HPDE6-E6E7 (cell line): ENCODE data around the gene METTL25B.
A peak's percentile ranks its signal among the peaks of the same experiment; 100 is the strongest.
"Not testable (repeated sequence)": the region's sequence is repeated elsewhere in the genome, so short reads cannot be mapped to it uniquely, and the experiment has no call there.

ENCODE experiments used
- DNase-seq: peaks from one replicate; pipeline ENCODE4 v3.0.0; 2011; ENCODE audit warnings: missing footprints; ENCODE audit errors: extremely low spot score

METTL25B gene

DNA sequence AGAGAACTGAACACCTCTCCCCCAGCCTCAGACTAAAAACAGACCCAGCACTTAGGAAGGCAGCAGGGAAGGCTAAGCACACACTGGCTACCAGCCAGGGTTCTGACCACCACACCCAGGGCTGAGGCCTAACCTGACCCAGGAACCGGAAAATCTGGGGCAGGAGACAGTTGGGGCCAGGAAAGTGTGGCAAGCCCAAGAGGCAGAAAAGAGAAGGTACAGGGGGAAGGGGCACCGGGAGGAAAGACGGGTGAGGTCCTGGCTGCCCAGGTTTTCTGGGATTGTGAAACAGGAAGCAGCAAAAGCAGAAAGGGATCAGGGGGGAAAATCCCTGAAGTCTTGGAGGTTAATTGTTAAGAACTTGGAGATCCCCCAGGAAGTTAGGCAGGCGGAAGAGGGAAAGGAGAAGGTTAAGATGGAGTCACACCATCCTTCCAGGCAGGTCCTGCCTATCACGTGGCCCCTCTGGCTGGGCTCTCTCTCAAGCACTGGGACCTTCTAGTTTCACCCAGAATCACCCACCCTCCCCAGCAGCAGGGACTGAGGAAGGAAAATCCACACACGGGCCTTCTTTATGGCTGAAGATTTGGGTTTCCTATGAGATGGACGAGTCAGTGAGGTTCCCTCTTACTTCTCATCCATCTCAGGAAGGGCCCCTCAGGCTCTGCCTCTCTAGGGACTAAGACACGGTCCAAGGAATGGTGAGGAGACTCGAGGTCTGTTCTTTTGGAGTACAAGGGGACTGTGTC lies 20.6 kb downstream of the METTL25B start:
- DNase-seq, result no peak

DNA sequence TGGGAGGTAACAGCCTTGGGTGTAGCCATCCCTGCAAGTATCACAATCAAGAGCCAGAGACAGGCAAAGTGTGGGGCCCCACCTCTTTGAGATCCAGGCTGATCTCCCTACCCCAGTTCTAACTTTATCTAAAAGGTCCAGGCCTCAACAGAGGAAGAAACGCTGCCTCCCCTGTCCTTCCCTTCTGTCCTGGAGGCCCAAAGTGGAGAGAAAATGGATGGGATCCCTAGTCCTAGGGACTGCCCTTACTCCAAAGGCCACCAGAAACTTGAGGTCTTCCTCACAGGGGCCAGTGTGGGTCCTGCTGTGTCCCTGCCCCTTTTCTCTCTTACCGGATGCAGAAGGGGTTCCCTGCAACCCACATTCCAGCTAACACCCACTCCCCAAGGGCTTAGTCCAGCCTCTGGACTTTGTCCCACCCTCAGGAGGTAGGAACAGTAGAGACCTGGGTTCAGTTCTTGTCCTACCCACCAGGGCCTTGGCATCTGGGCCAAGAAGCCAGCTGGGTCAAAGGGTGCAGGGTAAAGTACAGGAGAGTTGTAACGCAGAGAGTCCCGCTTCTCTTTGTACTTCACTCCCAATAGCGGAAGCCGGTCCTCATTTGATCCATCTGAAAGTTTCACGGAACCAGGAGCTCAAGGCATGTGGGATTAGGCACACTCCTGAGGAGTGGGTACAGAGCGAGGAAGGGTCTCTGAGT lies 21.3 kb downstream of the METTL25B start:
- no peak for DNase-seq

DNA sequence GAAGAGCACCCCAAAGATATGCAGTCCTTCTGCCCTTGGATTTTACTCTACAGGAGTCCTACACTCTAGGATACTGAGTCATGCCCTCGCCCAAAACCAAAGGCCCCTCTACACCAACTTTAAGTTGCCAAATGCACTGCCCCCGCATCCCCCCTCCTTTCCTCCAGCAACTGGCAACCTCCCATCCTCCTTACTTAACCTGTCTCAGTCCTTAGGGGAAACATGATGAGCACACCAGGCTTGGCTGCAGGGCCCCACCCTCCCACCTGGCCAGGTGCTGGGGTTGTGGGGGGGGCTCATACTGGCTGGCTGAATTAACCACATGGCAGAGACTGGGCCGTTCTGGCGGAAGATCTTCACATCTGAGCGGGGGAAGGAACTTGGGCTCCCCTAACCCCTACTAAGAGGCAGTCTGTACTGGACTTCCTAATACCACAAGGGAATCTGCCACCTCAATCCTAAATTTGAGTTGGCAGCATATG lies 22.0 kb downstream of the METTL25B start:
- DNase-seq, result no peak

DNA sequence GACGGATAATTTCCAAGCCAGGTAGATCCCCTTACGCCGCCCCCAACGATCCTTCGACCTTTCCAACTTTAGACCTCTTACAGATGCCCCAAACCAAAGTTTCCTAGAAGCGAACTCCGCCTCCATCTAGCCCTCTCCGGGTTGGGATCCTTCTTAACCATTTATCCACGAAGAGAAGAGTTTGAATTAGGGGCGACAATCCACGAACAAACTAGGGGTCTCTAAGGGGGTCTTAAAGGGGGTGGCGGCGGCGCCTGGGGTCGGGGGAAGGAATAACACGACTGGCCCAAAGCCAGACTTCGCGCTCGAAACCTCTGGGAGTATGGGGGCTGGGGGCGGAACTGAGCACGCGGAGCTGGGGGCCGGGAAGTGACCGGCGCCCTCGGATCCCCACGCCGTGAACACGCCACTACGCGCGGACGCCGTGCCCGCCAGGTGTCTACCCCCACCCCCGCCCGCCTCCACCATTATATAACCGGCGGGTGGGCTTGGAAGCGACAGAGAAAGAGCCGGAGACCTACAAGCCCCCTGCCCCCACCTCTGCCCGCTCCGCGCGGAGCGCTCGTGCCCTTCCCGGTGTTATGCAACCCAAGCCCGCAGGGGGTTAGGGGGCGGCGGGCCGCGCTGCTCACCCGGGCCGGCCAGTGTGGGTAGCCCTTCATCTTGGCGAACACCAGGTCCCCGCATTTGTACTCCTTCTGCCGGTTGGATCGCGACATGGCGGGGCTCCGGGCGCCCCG lies 22.6 kb downstream of the METTL25B start:
- no peak for DNase-seq

DNA sequence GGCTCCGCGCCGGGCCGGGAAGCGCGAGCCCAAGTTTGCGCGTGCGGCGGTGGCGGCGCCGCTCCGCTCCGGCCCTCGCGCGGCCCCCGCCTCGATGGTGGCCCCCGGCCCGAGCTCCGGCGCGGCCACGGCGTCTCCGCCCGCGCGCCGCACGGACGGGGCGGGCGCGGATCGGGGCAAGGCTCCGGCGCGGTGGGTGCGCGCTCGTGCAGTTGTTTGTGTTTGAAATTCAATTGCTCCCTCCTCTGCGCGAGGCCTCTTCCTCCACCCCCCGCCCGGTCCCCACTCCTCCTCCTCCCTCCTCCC lies 23.1 kb downstream of the METTL25B start, which contains the start of gene HDGF:
TSS of gene HDGF (minus strand) at position 225 of the 306 bp plus-strand sequence. CDS start 246 bp downstream, outside the sequence.
- no peak for DNase-seq

DNA sequence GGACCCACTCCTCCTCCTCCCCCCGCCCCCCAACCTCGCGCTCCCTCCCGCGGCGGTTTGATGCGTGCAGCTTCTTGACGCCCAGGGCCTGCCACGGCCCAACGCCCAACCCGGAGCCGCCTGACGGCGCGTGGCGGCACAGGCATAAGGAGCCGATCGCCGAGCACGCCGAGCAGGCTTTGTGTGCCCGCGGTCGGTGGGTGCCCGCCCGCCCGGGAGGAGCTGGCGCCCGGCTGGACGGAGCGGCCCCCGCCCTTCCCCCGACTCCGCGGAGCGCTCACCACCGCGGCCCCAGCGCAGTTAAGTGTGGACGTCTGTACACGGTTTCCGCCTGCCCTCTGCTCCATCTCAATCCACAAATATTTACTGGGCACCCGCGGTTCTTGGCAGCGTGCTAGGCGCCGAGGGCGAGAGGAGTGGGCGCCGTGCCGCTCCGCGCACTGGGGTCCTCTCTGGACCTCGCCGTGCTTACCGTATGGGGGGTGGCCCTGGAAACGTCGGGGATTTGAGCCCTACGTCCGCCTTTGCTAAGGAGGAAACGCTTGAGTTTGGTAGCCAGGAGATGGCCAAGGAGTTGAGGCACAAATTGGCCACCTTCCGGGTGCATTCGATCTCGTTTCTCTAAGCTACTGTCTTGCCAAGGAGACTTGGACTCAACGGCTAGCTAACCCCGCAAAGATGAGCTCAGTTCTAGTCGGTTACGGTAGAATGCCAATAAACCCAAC lies 23.6 kb downstream of the METTL25B start:
- DNase-seq, result peak; percentile 86

DNA sequence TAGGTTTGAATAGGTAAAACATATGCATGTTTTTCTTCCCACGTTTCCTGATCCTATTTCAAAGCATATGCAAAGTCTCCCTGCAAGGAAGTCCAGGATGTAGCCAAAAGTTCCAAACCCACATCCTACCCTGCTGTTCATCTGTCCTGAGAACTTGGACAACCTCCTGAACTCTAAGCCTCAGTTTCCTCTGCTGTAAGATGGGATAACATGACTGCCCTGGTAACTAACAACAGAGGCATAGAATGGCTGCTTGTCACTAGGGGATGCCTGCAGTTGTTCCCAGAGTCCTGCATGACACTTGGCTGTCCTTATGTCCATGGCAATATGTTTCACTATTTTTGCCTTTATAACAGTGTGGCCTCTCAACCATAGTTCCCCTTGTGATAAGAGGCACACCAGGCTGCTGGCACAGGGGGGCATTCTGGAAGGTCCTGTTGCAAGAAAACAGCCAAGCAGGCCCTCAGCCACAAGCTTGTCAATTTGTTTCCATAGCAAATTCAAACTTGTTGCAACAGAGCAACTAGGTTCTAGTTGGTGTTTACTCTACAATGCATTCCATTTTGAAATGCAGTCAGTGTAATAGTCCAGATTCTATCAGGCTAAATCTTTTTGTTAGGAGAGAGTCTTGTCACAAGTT lies 24.7 kb downstream of the METTL25B start:
- DNase-seq, result no peak

DNA sequence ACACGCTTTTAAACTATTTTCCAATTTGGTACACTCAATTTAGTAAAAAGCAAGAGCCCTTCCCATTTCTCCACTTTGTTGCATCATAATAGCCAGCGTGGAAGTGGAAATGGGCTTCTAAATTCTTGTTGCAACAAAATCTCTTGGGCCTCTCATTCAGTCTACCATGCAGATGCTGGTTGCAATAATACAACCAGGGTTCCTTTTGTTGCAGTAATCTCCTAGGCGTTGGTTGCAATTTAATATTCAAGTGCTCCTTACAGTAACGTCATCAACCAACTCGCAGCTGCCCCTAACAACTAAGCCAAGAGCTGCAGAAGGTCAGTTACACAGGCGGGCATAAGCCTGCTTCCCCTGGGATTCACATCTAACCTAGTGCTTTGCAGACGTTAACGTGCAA lies 25.9 kb downstream of the METTL25B start:
- no peak for DNase-seq

DNA sequence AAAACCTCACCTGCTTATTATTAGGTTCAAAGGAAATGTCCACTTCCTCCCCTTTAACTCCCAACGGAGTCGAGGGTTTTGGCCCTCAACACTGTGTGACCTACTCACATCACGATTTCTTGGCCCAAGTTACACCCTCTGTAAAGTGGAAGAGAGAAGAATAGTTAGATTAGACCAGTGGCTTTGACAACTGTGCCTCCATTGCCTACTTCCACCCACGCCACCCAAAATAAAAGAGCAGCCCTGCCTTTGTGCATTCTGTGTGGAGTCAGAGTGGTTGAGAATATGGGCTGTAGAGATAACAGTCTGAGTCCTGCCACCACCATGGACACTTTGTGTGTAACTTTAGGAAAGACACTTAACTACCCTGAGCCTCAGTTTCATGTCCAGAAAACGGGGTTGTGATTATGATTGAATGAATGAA lies 27.3 kb downstream of the METTL25B start:
- DNase-seq, result no peak

DNA sequence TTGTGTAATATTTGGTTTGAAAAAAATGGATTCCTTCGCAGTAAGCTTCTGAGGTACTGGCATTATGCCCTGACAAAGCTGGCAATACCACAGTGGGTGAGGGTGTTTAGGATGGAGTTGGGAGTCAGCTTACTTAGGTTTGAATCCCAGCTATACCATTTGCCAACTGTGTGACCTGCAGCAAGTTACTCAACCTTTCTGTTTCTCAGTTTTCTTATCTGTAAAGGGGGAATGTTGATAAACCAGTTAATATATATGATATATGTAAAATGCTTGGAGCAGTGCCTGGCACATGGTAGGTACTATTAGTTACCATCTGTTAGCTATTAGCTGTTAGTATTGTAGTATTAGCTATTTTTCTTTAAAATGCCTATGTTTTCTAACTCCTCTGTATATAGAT lies 28.1 kb downstream of the METTL25B start:
- DNase-seq, result no peak

DNA sequence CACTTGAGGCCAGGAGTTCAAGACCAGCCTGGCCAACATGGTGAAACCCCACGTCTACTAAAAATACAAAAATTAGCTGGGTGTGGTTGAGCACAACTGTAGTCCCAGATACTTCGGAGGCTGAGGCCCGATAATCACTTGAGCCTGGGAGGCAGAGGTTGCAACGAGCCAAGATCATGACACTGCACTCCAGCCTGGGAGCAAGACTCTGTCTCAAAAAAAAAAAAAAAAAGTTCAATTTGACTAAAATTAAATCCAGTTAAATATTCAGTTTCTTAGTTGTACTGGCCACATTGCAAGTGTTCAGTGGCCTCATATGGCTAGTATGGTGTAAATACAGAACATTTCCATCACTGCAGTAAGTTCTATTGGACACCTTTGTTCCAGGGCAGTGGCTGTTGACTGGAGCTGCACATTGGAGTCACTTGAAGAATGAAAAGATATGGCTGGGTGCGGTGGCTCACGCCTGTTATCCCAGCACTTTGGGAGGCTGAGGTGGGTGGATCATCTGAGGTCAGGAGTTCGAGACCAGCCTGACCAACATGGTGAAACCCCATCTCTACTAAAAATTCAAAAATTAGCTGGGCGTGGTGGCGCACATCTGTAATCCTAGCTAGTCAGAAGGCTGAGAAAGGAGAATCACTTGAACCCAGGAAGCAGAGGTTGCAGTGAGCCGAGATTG lies 29.4 kb downstream of the METTL25B start:
- DNase-seq, result not testable (repeated sequence)

DNA sequence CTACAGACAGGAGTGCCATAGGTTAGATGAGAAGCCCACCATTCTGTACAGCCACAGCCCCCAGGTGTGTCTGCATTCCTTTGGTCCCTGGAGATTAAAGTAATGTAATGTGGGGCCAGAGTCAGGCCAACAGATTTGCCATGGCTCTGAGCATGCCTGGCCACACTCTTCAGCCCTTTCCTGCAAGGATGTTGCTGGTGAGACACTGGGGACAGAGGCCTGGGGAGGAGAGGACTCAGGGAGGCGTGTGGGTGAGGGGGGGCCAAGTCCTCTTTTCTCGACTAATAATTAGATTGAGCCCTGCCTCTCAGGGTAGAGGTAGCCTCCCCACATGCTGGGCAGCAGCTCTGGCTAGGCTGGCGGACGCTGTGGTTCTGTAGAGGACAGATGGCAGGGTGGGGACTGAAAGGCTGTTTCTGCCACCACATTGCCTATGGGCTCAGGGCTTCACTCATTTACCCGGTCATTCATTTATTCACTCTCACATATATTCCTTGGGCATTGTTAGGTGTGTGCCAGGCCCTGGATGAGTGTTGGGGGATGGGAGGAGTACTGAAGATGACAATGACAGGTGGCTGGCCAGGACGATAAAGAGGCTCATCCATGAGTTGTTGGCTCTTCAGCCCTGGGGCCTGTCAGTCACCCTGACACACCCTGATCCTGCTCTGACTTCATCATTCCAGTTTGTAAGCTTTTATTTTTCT lies 32.0 kb downstream of the METTL25B start:
- no peak for DNase-seq

DNA sequence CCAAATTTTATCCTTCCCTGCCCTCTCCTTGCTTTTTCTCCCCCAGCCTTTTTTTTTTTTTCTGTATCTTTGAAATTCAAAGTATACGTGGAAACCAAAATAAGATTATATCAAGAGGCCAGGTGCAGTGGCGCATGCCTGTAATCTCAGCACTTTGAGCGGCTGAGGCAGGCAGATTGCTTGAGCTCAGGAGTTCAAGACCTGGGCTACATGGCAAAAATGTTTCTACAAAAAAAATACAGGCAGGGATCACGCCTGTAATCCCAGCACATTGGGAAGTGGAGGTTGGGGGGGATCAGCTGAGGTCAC lies 32.5 kb downstream of the METTL25B start:
- no peak for DNase-seq

DNA sequence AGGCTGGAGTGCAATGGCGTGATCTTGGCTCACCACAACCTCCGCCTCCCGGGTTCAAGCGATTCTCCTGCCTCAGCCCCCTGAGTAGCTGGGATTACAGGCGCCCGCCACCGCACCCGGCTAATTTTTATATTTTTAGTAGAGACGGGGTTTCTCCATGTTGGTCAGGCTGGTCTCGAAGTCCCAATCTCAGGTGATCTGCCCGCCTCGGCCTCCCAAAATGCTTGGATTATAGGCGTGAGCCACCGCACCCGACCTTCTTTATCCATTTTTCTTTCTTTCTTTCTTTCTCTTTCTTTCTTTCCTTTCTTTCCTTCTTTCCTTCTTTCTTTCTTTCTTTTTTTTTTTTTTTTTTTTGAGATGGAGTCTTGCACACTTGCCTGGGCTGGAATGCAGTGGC lies 36.9 kb downstream of the METTL25B start:
- not testable (repeated sequence) for DNase-seq

DNA sequence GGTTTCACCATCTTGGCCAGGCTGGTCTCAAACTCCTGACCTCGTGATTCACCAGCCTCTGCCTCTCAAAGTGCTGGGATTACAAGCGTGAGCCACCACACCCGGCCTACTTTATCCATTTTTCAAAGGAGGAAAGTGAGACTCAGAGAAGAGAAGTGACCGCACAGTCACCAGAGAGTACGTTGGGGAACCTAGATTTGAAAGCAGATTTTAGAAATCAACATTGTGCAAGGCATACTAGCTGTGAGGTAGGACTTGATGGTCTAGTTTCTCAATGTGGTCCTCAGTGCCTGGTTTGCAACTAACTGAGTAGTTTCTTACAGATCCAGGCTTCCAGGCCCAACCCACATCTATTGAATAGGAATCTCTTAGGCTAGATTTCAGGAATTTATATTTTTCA lies 37.4 kb downstream of the METTL25B start:
- no peak for DNase-seq

DNA sequence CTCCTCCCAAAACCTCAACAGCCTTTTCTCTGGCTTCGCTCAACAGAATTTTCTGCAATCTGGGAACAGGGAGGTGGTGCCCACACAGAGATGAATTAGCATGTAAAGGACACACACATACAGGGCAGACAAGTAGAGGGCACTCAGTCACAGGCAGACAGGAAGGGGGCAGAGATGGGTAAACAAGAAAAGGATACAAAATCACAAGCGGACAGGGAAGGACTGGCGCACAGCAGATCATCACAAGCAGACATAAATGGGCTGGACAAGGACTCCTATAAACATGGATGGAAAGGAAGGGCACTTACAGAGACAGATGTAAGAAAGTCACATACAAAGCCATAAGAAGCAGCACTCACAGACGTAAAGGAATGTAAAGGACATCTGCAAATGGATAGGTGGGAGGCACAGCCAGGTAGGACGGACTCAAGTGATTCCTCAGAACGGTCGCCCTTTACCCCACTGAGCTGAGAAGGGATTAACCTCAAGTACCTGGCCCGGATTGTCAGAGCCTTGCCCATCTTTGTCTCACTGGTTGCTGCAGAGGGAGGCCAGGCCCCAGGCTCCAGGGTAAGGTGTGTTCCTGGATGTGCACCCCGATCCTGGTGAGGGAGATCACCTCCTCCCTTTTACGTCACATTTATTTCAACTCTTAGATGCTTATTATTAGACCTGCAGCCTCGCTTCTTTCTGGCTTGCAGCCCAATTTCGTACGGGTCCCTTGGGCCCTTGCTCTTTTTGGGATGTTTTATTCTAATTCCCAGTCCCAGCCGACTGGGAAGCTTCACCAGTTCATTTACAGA lies 38.2 kb downstream of the METTL25B start:
- no peak for DNase-seq

DNA sequence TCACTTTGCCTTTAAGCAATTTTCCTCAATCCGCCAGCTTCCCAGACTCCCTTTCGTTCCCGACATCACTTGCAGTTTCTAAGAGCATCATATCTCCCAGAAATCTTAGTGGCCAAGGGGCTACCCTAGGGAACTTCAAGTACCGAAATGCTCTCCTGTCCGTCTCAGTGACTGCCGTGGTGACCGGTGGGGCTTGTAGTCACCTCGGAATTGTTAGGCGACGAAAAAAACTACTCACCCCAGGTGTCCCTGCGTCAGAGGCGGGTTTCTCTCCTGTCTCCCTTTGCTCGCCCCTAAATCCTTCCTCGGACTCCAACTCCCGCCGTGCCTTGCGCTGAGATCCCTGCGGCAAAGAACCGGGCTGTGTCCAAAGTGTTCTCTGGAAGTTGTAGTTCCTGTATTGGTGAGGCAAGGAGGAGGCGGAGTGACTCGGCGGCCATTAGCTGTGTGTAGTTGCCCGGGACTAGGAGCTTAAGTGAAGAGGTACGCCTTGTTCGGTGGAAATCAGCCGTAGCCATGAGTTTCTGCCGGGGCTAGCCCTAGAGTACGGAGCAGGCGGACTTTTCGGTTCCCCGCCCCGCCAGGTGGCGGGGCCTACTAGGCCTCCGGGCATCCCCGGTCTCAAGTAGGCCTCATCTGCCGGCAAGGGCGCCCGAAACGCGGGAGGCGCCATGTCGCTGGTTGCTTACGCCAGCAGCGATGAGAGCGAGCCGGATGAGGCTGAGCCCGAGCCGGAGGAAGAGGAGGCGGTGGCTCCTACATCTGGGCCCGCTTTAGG lies 39.0 kb downstream of the METTL25B start, which contains the start of gene PRCC:
TSS of gene PRCC (plus strand) at position 435 of the 778 bp plus-strand sequence. CDS start at position 672, 237 bp downstream.
- peak; percentile 97 for DNase-seq

DNA sequence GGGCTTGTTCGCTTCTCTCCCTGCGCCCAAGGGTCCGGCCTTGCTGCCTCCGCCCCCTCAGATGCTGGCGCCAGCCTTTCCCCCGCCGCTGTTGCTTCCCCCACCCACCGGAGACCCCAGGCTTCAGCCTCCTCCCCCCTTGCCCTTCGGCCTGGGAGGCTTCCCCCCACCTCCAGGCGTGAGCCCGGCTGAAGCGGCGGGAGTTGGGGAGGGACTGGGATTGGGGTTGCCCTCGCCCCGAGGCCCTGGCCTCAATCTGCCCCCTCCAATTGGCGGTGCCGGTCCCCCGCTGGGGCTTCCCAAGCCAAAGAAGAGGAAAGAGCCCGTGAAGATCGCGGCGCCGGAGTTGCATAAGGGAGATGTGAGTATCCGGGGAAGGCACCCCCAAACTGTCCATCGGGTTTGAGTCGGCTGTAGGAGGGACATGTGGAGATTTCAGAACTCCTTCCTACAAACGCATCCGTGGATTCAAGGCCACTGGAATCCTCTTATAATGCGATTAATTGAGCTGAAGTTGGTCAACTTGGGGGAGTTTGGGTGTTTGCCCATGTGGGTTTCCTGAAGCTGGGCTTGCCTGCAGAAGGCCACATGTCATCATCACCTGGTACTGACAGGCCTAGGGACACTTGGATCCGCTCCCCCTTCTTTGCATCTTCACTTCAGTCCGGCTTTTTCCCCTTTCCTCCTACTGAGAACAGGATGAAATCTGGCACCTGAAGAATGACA lies 39.8 kb downstream of the METTL25B start:
- no peak for DNase-seq
